ENCODE measurements around the gene PLA2G10.

The PLA2G10 gene

GRCh38 chr16:14629612-14629918 is 64.5 kb downstream of the PLA2G10 start:
- TF ChIP-seq CTCF (conservative IDR thresholded peaks at IDR 0.05) (no peak), ZFX (IDR thresholded peaks at IDR 0.05) (no peak)
- H3K27ac ChIP-seq, result peak overlapping the region; percentile 92

GRCh38 chr16:14628806-14629611 is 65.1 kb downstream of the PLA2G10 start:
- H3K27ac ChIP-seq, result peak overlapping the region; percentile 92
- TF ChIP-seq CTCF (conservative IDR thresholded peaks at IDR 0.05) (no peak), ZFX (IDR thresholded peaks at IDR 0.05) (no peak)

GRCh38 chr16:14627078-14627477 is 67.0 kb downstream of the PLA2G10 start:
- no peak overlapping the region for H3K27ac ChIP-seq
- TF ChIP-seq ZFX (IDR thresholded peaks at IDR 0.05), result no peak
- TF ChIP-seq CTCF (conservative IDR thresholded peaks at IDR 0.05), result no peak

Measured in C4-2B (cell line).